IPS-18c (cell line): ENCODE measurements around the gene MLPH.

Source experiments
- H3K4me3 ChIP-seq: 2 replicates; pipeline ENCODE4 v1.7.0; 2013; ENCODE audit warnings: low read depth, mild to moderate bottlenecking, low read length, moderate library complexity; ENCODE audit not compliant: insufficient read depth
- H3K9me3 ChIP-seq: one replicate; pipeline ENCODE4 v1.6.1; 2013; ENCODE audit warnings: mild to moderate bottlenecking, low read length, moderate library complexity; ENCODE audit not compliant: control insufficient read depth, insufficient read depth

Gene MLPH

GRCh38 chr2:237488901-237489860, 2.1 kb downstream of the MLPH start:
- no peak overlapping the region for H3K4me3 ChIP-seq

DNA sequence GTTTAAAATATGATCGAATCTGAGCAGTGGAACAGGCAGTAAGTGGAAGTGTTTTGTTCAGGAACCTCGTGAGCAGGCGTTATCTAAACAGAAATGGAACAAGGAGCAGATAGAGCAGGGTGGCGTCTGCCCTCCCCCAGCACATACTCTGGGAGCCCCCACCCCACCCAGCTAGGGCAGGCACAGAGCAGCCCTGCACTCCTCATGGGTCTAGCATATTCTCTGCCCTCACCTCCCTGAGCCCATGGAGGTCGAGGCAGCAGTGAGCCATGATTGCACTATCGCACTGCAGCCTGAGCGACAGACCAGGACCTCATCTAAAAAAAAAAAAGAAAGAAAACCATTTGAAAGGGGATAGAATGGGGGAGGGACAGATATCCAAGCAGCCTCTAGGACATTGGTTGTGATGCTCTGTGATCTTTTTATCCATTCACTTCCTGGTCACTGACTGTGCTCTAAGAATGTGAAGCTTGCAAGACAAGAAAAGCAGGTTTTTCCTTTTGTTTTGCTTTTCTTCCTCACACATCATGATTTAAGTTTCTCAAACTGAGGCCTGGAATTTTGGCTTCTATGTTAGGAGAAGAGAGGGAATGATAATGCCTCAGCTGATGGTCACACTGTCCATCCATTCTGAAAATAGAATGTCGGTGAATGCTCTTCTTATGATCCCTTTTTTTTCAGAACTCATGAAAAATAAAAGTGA, 3.1 kb downstream of the MLPH start:
- H3K4me3 ChIP-seq, result no peak overlapping the region
- H3K9me3 ChIP-seq, result peaks cover 10% of the 10 kb centered on the region

More at GRCh38 chr2:237488901-237489860, 2.1 kb downstream of the MLPH start:
- peaks cover 10% of the 10 kb centered on the region for H3K9me3 ChIP-seq

DNA sequence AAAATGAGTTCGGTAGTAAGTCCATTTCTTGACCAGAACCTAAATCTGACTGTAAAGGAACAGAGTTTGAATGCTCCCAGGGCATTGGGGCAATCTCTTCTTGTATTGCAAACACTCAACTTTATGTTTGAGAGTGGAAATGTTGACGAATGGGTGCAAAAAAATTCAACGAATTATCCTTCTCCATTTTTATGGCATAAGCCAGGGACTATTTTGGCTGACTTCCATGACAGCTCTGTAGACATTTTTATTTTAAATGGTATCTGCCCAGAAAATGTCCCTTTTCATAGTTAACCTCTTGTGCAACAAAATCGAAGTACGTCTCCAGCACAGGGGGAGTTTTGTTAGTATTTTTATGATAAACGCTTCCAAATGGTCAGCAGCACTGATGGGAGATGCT, 3.7 kb downstream of the MLPH start:
- Histone ChIP-seq H3K4me3 (no peak overlapping the region), H3K9me3 (peaks cover 10% of the 10 kb centered on the region)

GRCh38 chr2:237491515-237492118, 4.6 kb downstream of the MLPH start:
- peaks cover 10% of the 10 kb centered on the region for H3K9me3 ChIP-seq
- no peak overlapping the region for H3K4me3 ChIP-seq

GRCh38 chr2:237492137-237492890, 5.3 kb downstream of the MLPH start:
- no peak overlapping the region for H3K4me3 ChIP-seq

DNA sequence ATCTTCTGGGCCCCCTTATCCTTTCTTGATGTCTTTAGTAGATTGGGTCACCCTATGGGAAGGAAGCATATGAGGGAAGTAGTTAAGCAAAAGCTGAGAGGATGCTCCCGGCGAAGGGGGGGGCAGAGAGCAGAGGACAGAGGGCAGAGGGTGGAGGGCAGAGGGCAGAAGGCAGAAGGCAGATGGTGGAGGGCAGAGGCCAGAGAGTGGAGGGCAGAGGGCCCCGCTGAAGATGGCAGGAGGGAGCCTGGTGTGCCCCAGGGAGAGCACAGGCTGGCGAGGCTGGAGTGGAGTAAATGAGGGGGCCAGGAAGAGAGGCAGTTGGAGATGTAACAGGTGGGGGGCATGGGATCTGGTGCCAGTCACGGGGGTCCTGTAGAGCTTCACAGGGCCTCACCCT, 7.0 kb downstream of the MLPH start:
- Histone ChIP-seq H3K4me3 (no peak overlapping the region), H3K9me3 (peaks cover 10% of the 10 kb centered on the region)

More at GRCh38 chr2:237492137-237492890, 5.3 kb downstream of the MLPH start:
- peaks cover 10% of the 10 kb centered on the region for H3K9me3 ChIP-seq

DNA sequence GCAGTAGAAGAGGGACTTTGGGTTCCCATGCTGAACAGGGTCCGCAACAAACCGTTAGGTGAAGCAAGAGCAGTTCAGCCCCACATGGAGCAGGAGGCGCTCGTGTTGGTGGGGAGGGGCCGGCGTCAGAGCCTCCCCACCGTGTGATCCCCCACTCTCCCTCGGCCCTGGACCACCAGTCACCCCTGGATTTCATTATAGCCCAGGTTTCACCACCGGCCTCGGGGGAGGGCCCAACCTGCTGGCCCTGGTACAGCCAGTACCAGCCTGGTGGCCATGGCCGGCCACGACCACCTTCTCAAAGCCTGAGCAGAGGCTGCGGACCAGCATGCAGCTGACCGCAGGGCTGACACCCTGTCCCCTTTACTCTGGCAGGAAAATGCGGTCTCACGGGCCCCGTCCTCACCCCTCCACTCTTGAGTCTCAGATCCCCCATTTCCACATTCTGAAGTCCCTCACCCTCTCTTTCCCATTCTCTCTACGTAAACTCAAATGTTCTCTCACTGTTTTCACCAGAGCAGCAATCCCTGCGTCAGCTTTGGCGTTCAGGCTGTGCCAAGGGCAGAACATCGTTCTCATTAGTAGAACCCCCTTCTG, 8.6 kb downstream of the MLPH start:
- Histone ChIP-seq H3K4me3 (no peak overlapping the region), H3K9me3 (peaks cover 10% of the 10 kb centered on the region)

- H3K9me3 ChIP-seq, result peaks cover 5% of the 10 kb centered on the region
- H3K4me3 ChIP-seq, result no peak overlapping the region
These were observed 9.4 kb downstream of the MLPH start for GRCh38 chr2:237496428-237496827.

GRCh38 chr2:237497009-237497837, 10.2 kb downstream of the MLPH start:
- Histone ChIP-seq H3K4me3 (no peak overlapping the region), H3K9me3 (no peaks in the 10 kb centered on the region)

DNA sequence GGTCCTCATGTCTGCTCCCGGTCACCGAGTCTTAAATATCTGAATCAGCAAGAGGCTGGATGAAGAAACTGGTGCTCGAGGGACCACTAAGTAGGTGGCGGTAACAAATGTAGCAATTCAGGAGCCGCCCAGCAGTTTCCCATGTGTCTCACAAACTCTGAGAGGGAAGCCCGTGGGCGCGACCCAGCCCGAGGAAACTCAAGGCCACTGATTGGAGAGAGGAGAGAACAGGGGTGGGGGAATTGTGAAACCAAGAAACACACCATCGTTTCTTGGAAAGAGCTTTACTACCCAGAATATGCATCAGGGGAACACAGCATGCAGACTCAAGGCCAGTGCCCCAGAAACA, 10.8 kb downstream of the MLPH start:
- H3K9me3 ChIP-seq, result no peaks in the 10 kb centered on the region
- no peak overlapping the region for H3K4me3 ChIP-seq

DNA sequence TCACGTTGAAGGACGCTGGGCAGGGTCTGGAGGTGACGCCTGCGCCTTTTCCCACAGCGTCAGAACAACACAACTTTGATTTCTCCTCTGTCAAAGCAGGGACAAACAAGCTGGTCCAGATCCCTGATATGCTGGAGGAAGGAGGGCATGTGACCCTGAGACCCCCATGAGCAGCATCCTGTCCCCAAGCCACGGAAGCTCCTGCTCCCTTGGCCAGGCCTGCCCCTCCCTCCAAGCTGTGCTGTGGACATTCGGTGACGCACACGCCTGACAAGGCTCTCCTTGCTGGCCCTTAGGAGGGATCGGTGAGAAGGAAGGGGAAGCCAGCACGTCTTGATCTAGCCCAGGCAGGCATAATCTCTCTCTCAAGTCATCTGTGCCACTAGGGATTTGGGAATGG, 11.3 kb downstream of the MLPH start:
- Histone ChIP-seq H3K4me3 (no peak overlapping the region), H3K9me3 (no peaks in the 10 kb centered on the region)

GRCh38 chr2:237500681-237501424, 13.8 kb downstream of the MLPH start:
- Histone ChIP-seq H3K9me3 (no peaks in the 10 kb centered on the region), H3K4me3 (no peak overlapping the region)

- Histone ChIP-seq H3K9me3 (no peaks in the 10 kb centered on the region), H3K4me3 (no peak overlapping the region)
These were observed 15.0 kb downstream of the MLPH start for GRCh38 chr2:237501892-237502513.

DNA sequence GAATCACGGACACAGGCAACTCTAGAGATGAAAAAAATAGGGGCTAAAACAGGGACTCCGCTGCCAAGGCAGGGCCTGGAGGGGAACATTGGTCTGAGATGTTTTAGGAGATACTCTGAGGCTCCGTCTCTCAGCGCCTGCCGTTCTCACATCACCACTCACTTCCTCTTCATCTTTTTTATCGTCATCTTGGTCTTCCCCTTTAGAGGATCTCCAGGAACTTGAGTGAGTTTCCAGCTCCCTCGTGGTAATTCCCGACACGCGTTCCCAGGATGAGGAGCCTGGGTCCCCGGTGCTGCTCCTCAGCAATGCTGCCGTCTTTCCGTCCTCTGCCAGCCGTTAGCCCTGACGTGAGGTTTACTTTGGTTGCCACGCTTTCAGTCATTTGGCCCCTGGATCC, 16.1 kb downstream of the MLPH start:
- Histone ChIP-seq H3K4me3 (no peak overlapping the region), H3K9me3 (no peaks in the 10 kb centered on the region)

DNA sequence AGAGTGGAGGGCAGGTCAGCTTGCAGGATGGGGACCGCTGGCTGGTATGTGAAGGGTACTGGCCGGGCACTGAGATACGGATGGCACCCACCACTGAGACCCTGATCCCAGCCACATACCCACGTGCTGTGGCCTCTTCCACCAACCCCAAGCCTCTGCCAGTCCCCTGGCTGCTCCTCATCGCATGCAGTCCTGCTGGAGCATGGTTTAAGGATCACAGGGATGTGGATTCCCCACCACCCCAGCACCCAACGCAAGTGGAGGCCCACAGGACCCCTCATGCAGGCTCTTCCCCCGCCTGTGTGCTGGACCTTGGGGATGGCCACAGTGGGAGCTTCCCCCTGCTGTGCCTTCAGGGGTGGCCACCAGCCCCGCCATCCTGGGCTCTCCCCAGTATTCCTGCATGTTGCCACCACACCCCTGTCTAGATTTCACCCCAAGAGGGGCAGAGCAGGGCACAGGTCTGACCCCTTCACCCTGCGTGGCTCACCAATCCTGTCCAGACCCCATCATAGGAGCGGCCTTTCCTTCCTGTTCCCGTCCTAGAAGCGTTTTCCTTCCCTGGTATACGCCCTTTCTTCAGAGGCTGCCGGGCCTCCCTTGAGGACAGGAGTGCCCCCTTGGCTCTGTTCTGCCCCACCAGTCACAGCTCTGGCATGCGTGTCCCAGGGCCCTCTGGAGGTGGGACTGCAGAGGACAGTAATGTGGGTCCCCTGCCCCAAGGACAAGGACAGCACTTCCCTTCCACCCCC, 18.3 kb downstream of the MLPH start:
- Histone ChIP-seq H3K9me3 (no peaks in the 10 kb centered on the region), H3K4me3 (no peak overlapping the region)
